Right kidney (tissue), 9 donors: ENCODE measurements around the gene AHSG.
"Not testable (repeated sequence)": the region's sequence is repeated elsewhere in the genome, so short reads cannot be mapped to it uniquely, and the experiment has no call there.

Source experiments
- DNase-seq: peaks from one replicate; pipeline ENCODE4 v3.0.0-alpha.2; 2016
- long read RNA-seq, 8 donors: transcript quantifications; one replicate each; lab custom pipeline, GENCODE V29; 2026

The AHSG gene
- long read RNA-seq, donor 1: 0 reads
- long read RNA-seq, donor 2: 0 reads
- long read RNA-seq, donor 3: 0 reads
- long read RNA-seq, donor 4: 0 reads
- long read RNA-seq, donor 5: 0 reads
- long read RNA-seq, donor 6: 0 reads
- long read RNA-seq, donor 7: 0 reads
- long read RNA-seq, donor 8, partial matches to known transcripts: 0 of 1 reads
- long read RNA-seq, donor 8, other reads (novel, unspliced or antisense): 0 of 1 reads

- DNase-seq: no peak
These were observed at the start of gene AHSG for GRCh38 chr3:186612721-186613636. TSS of gene AHSG (plus strand) at chr3:186613060. CDS start at chr3:186613142, 82 bp downstream.

GRCh38 chr3:186564586-186564985 is 48.3 kb upstream of the AHSG start:
- DNase-seq: no peak

GRCh38 chr3:186566772-186567071 is 46.1 kb upstream of the AHSG start:
- no peak for DNase-seq

- peak; percentile 98 for DNase-seq
These were observed 45.6 kb upstream of the AHSG start, which contains the start of gene TBCCD1 for GRCh38 chr3:186567072-186567921. TSS of gene TBCCD1 (minus strand) at chr3:186567339. CDS start at chr3:186564329, 3,010 bp downstream.

GRCh38 chr3:186569361-186569760 is 43.5 kb upstream of the AHSG start:
- DNase-seq: not testable (repeated sequence)

GRCh38 chr3:186569779-186570095 is 43.1 kb upstream of the AHSG start:
- no peak for DNase-seq

GRCh38 chr3:186570096-186570940 is 42.5 kb upstream of the AHSG start, which contains the start of gene DNAJB11:
TSS of gene DNAJB11 (plus strand) at chr3:186570720. CDS start at chr3:186570898, 178 bp downstream.
- peak; percentile 90 for DNase-seq

- peak; percentile 28 for DNase-seq
These were observed 41.8 kb upstream of the AHSG start for GRCh38 chr3:186570941-186571643.

GRCh38 chr3:186571644-186572013 is 41.2 kb upstream of the AHSG start:
- DNase-seq: no peak

- no peak for DNase-seq
These were observed 35.3 kb upstream of the AHSG start for GRCh38 chr3:186577521-186577920.

GRCh38 chr3:186580785-186581184 is 32.1 kb upstream of the AHSG start:
- DNase-seq: no peak

GRCh38 chr3:186582541-186582940 is 30.3 kb upstream of the AHSG start:
- no peak for DNase-seq

- DNase-seq: no peak
These were observed 29.0 kb upstream of the AHSG start for GRCh38 chr3:186583831-186584230.

GRCh38 chr3:186586245-186586644 is 26.6 kb upstream of the AHSG start:
- not testable (repeated sequence) for DNase-seq

GRCh38 chr3:186587183-186587582 is 25.7 kb upstream of the AHSG start:
- DNase-seq: no peak

GRCh38 chr3:186588632-186589031 is 24.2 kb upstream of the AHSG start:
- no peak for DNase-seq

GRCh38 chr3:186589121-186589520 is 23.7 kb upstream of the AHSG start:
- DNase-seq: no peak

GRCh38 chr3:186589856-186590579 is 22.8 kb upstream of the AHSG start:
- DNase-seq: no peak

GRCh38 chr3:186590580-186591295 is 22.1 kb upstream of the AHSG start:
- no peak for DNase-seq

GRCh38 chr3:186592682-186593081 is 20.2 kb upstream of the AHSG start:
- no peak for DNase-seq
